HG02870 (cell line): Measurements from ENCODE around the gene MYOCD.
"Not testable (repeated sequence)": the region's sequence is repeated elsewhere in the genome, so short reads cannot be mapped to it uniquely, and the experiment has no call there.

Experiments
- ATAC-seq: cut with Tn5 transposase; IDR thresholded peaks from one replicate; pipeline ENCODE4 v1.9.1; 2021; ENCODE audit warnings: mild to moderate bottlenecking, moderate library complexity; ENCODE audit not compliant: unreplicated experiment

The MYOCD gene

GRCh38 chr17:12665263-12666210 lies at the start of gene MYOCD:
TSS of gene MYOCD (plus strand) at chr17:12665890. CDS start at chr17:12666189, 299 bp downstream.
- ATAC-seq, result peak; percentile 48

GRCh38 chr17:12616161-12616560 lies 49.5 kb upstream of the MYOCD start:
- ATAC-seq, result no peak

- ATAC-seq, result no peak
Observed at GRCh38 chr17:12618557-12618956, 47.1 kb upstream of the MYOCD start.

- ATAC-seq, result no peak
Observed at GRCh38 chr17:12619459-12620199, 46.1 kb upstream of the MYOCD start.

DNA sequence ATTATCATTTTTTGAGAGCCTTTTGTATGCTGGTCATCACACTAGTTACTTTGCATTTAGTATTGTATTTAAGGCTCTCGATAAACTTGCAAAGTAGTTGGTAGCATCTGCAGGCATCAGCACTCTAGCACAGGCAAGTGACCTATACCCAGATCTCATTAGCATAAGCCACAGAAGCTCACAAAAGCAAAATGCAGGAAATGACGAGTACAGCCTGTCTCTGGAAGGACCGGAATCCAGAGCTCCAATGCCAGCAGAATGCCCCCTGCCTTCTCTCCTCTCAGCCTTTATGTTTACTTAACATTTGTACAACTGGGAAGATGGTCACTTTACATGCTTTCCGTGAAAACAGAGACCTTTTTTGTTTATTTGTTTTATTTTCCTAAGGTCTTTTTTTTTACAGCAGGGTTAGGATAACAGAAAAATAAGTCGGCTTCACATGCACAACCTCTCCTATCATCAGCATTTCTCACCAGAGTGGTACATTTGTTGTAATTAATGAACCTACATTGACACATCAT lies 45.4 kb upstream of the MYOCD start:
- no peak for ATAC-seq

- no peak for ATAC-seq
Observed at GRCh38 chr17:12622726-12623125, 43.0 kb upstream of the MYOCD start.

- no peak for ATAC-seq
Observed at GRCh38 chr17:12623220-12623848, 42.4 kb upstream of the MYOCD start.

DNA sequence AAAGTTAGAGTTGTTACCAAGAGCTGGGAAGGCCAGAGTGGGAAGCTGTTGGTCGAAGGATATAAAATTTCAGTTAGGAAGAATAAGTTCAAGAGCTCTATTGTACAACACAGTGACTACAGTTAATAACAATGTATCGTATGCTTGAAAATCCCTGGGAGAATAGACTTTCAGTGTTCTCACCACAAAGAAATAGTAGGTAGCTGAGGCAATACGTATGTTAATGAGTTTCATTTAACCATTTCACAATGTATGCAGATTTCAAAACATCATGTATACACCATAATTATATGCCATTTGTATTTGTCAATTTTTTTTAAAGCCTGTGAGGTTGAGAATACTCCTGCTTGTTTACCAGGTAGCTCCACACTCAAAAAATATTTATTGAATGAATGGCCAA lies 41.5 kb upstream of the MYOCD start:
- no peak for ATAC-seq

- ATAC-seq, result no peak
Observed at GRCh38 chr17:12625092-12625491, 40.6 kb upstream of the MYOCD start.

DNA sequence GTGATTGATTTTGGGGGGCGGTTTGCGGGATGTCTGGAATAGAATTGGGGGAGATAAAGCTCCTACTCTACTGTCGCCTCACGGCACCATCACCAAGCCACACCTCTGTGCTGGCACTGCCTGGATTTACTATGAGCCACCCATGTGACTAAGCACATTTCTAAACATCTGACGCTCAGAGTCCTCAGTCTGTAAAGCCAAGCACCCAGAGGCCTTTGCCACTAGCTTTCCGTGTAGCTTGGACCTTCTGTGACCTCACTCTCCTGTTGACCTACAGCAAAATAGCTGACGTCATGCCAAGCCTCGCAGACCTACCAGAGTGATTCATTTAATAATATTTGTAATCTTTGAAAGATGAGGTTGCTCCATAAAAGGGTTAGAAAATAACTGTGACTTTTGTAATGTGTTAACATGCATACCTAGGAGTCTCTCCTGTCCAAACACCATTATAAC lies 38.5 kb upstream of the MYOCD start:
- no peak for ATAC-seq

DNA sequence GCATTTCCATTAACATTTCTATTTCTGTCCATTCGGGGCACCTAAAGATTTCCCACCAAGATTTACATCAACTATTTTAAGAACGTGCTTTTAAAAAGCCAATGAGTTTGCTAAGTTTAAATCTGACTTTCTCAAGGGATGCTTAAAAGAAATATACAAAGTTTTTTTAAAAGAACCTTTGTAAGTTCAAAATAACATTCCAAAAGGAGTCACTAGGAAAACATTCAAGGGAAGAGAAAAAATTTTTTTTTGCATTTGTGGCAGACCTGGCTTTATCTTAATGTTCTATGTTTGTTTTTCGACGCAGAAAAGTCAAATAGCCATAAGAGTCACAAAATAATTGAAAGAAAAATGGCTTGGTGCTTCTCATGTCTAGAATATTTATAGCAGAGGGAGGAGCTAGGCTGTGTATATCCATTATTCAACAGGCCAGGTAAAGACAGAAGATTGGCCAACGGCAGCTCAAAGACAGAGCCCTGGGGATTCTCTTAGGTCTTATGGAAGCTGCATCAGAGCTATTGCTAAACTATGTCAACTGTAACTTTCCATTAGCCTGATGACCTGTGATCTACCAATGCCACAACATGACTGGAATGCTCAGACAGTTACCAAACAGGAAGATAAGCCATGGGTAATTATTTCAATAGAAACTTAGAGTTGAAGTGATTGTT lies 37.8 kb upstream of the MYOCD start:
- no peak for ATAC-seq

DNA sequence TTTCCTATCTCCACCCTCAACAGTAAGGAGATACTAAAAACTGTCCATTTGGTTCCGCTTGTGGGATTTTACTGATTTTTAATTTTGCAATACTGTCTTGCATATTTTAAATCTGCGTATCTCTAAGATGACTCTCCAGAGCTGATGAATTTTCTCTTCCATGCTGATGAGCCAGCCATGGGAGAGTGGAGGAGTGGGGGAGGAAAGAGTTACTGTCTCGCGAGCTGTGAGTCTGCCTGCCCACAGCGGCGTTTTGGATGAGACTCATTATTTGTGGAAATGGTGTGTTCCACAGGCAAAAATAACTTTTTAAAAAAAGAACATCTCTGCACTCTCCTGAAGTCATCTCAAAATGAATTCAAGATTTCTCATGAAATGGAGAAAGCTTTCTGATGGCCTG lies 34.6 kb upstream of the MYOCD start:
- no peak for ATAC-seq

- ATAC-seq, result no peak
Observed at GRCh38 chr17:12632785-12633184, 32.9 kb upstream of the MYOCD start.

DNA sequence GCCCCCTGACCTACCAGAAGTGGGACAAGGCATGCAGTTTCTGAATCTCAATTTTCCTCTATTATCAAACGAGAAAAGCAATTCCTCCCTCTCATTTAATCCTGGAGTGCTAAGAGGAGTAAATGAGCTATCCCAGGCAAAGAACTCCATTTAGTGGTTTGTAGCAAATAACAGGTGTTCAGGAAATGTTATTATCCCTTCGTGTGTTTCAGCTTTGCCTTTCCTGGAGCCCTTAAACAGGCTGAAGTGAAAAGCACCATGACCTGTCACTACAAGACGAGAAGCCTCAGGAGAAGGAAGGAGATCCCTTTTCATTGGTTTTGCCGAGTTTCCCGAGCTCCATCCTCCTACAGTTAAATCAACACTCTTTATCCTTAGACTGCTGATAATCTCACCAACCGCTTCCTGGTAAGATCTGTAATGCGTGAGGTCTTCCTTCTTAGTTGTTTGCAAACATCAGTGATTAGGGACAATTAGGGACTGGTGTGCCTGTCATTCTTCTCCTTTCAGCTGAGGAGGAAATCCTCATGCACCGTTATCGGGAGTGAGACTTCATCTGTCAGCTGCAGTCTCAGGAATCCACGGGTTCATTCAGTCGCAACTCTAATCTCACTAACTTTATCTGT lies 30.8 kb upstream of the MYOCD start:
- no peak for ATAC-seq

DNA sequence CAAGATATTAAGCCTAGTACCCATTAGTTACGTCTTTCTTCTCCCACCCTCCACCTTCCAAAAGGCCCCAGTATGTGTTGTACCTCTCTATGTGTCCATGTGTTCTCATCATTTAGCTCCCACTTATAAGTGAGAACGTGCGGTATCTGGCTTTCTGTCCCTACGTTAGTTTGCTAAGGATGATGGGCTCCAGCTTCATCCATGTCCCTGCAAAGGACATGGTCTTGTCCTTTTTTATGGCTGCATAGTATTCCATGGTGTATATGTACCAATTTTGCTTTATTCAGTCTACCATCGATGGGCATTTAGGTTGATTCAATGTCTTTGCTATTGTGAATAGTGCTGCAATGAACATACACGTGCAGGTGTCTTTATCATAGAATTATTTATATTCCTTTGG lies 29.7 kb upstream of the MYOCD start:
- ATAC-seq, result not testable (repeated sequence)

GRCh38 chr17:12637015-12637414 lies 28.7 kb upstream of the MYOCD start:
- no peak for ATAC-seq

DNA sequence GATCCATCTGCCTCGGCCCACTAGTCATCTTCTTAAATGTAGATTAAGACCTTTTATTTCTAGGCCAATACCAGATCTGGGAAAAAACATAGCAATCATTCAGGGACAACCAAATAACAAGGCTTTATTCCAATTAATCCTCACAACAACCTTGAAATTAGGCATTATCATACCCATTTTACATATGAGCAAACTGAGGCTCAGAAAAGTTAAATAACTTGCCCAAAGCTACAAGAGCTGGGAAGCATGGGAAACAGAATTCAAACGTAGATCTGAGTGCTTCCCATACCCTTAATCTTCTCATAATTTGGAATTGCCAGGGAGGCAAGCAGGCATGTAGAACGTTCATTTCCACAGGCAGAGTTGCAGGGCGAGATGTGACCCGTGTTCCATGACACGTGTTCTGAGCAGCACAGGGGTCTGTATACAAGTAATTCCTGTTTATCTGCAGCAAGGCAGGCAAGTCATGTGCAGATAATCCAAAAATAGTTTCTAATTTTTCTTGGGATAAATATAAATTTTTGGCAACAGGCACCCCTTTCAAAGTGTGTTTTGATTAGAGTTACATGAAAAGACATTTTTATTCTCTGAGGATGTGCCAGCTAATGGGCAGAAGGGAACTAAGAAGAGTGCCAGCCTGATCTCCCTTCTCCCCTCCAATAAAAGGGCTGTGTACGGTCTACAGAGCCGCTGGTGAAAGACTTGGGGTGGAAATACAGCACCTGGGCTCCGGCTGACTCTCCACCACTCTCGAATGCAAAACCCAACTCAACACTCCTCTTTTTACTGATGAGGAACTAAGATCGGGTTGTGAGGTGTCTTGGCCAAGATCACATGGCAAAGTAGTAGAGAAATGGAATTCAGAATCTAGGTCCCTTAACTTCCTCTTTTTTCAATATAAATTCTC lies 27.7 kb upstream of the MYOCD start:
- ATAC-seq, result no peak

DNA sequence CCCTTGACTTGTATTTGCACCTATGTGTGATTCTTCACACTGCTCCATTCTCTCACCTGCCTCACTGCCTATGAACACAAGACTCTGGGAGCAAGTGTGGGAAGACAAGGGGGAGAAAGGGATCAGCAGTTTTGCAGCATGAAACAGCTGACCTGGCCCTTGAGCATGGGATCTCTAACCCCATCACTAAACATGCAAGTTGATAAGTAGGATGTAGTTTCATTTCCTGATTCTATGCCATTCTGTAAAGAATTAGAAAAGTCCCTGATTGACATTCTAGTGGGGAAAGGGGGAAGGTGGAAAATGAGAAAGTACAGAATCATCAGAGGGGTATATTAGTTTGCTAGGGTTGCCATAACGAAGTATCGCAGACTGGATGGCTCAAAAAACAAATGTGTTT lies 25.3 kb upstream of the MYOCD start:
- no peak for ATAC-seq

- no peak for ATAC-seq
Observed at GRCh38 chr17:12641084-12641483, 24.6 kb upstream of the MYOCD start.
